GM19351 (cell line): ENCODE results near the gene UTP25.
A peak's percentile ranks its signal among the peaks of the same experiment; 100 is the strongest.

Experiments used
- ATAC-seq: cut with Tn5 transposase; IDR thresholded peaks from one replicate; pipeline ENCODE4 v1.9.1; 2021; ENCODE audit warnings: mild to moderate bottlenecking, moderate library complexity; ENCODE audit not compliant: unreplicated experiment

UTP25 gene

DNA sequence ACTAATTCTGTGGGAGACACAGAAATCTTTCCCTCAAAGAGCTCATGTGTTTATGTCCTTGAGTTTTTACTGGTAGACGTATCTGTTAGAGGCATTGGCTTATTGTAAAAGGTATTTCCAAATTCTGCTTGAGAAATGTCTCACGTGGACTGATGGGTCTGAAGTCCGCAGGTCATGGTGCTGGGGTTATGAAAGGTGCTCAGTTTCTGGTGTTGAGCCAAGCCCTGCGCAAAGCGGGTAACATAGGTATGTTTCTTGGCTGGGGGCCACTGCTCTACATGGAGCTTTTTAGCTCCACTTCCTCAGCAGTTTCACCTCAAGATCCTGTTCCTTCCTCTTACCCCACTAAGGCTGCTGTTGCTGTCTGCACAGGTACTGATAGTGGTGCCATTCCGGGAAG is 10.8 kb downstream of the UTP25 start:
- no peak for ATAC-seq

DNA sequence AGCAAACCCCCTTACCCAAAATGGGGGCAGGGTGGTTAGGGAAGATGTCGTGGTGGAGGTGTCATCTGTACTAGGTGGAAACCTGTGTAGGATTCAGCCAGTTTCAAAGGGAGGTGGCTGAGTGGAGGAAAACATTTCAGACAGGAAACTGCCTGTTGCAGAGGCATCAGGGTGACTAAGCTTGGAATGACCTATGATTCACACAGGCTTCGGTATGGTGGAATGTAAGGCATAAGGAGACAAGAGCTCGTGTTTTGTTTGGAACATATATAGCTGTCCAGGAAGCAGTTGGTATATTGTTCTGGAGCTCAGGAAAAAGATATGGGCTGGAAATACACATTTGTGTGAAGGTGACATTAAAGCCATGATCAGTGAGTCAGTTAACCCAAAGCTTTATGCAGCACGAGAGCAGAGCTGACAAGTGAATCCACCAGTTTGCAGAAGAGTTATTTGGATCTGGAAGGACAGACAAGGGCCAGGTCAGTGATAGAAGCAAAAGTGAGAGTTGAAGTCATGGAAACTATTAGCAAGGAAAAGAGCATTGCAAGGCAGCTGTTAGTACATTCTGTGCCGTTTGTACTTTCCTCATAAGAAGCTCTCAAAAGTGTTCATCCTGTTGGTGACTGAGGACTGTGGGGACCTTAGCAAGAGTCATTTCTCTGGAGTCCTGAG is 12.2 kb downstream of the UTP25 start:
- no peak for ATAC-seq

DNA sequence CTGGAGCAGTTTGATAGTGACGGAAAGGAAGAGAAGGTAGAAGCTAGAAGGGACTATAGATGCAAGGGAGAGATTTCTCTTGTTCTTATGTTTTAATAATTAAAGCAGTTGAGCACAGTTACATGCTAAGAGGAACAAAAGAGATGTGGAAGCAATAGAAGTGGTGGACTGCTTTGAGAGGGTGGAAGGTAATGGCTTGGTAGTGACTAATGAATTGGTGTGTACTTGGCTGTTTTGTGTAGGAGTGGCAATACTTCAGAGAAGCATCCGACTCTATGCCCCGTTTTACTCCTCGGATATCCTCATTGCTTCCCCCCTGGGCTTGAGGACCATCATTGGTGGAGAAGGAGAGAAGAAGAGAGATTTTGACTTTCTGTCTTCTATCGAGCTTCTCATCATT is 12.8 kb downstream of the UTP25 start:
- no peak for ATAC-seq

DNA sequence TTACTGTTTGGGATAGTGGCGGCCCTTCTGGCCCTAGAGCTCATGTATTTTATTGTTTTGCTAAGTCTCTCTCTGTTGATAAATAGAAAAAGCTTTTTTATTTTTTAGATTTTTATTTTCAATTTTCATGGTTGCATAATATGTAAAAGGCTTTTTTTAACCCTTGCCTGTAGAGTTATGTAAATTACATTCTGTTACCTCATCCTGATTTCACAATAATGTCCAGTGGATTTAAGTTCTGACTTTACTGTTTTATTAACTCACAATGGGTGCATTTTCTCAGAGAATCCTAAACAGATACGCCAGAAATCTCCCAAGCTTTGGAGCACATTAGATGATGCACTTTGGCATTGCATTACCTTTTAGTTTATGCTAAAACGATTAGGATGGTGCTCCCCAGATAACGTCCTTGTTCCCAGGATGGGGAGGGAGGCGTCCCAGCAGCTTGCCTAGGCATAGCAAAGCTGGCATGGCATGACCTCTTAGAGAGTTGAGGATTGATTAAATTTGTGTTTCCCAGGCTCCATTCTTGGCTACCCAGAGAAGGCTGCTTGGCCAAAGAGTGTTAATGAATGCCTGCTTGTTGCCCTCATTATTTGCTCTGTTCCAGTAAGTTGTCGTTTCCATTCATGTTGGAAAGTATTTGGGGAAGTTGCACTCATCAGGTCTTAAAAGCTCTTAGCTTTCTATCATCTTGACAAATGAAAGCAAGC is 17.1 kb downstream of the UTP25 start:
- ATAC-seq = no peak

DNA sequence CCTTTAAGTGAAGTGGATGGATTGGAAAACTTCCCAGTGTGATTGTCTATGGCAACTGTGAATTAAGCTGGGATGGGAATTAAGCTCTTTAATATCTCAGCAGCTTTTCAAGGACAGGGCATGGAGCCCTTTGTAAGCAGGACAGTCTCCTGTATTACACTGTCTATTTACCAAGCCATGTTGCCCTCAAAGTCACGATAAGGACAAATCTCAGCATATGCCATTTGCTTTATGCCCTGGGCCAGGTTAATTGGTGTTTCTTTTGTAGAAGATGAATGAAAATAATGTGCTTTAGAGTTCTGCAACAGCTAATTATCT is 17.6 kb downstream of the UTP25 start:
- ATAC-seq = no peak

DNA sequence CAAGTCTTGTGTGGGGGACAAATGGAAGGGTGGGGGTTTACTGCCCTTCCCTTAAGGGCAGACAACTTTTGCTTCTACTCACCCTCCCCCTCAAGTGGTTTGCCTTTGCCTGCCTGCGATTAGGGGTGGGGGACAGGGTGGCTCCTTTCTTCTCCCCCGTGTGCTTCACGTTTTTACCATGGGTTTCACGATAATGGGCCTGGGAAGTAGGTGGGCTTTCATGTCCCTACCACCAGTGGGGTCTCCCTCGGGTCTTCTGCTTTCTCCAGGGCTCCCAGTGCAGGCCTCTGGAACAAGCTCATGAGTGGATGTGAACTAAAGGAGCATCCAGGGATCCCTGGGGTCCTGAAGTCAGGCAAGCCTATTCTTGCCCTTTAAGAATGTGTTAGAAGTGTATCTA is 21.6 kb downstream of the UTP25 start:
- ATAC-seq = no peak

DNA sequence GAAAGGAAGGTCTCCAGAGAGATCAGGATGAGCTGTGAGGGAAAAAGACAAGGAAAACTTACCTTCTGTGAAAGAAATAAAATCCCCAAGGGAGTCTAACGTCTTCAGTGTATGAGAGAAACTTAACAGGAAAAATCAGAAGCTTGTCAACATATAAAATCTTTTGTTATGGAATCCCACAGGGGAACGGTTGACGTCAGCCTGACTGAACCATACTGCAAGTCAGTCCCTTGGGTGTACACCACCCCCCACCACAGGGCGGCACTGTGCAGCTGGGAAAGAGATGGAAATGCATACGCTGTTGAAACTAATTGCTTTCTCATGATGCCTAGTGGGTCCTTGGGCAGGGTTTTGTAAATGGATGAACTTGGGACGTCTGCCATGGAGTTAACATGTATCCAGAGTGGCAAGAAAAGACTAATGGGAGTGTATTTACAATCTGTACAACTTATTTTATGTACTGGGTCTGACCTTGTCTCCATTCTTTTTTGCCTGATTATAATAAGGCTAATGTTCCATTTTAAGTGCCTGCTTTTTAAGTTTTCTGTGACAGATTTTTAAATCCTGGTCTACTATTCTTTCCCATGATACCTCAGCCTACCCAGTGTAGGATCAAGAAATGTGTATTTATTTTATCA is 22.7 kb downstream of the UTP25 start:
- peak; percentile 97 for ATAC-seq

DNA sequence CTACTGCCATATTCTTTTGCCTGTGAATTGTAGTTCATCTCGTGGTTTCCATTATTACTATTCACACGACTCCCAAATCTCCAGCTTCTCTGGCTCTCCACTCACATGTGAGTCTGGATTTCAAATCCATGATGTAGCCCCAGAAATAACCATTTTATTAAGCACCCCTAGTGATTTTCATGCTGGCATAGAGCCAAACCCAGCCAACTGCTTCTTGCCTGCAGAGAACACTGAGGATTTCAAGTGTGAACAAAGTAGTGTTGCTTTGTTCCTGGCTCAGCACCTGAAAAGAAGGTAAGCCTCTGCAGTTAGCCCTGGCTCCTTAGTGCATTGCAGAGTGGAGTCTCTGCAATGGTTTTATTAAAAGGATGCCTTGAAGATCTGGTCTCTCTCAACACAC is 25.9 kb downstream of the UTP25 start:
- no peak for ATAC-seq

DNA sequence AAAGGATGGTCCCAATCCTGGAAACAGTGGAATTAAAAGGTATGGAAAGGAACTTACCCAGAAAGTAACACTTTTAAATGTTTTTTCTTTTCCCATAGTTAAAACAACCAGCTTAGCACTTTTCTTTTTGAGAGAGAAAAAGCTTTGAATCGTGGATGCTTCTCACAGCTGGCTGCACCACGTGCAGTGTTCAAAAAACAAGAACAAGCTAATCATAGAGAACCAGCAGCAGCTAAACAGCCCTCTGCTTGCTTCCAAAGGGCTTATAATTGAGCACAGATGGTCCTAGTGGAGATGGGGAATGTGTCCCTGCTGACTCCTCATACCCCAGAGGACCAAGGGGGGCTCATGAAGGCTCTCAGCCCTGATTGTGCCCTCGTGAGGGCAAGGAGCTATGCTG is 26.4 kb downstream of the UTP25 start:
- no peak for ATAC-seq

DNA sequence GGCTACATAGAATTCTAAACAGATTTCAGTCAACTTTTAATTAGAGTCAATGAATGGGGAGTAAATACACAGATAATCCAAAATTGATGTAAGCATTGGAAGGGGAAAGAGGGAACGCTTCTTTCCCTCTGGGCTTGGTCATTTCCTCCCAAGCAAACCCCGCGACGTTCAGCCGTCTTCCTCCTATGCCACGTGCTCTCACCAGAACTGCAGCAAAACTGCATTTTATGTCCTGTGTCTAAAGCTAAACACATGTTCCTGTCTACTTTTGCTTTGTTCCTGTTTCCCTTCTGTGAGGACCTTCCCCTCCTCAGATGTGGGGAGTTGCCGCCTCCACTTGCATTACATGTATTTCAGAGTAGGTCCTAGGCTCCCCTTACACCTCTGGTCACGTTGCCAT is 27.2 kb downstream of the UTP25 start:
- no peak for ATAC-seq

DNA sequence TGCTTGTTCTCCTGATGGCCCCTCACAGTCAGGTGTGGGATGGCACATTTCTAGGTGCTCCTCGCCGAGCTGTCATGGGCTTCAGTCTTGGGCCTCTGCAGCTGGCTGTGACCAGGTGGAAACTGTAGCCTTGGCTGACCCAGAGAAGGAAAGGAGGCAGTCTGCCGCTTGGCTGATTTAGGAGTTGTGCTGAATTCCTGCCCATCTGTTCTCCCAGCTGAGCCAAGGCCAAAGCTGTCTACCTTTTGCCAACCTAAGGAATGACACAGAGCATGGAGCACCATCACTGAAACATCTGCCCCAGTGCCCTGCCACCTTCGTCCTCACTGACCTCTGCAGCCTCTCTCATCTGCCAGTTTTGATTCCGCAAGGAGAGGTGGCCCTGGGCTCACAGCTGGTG is 27.9 kb downstream of the UTP25 start:
- ATAC-seq = no peak

DNA sequence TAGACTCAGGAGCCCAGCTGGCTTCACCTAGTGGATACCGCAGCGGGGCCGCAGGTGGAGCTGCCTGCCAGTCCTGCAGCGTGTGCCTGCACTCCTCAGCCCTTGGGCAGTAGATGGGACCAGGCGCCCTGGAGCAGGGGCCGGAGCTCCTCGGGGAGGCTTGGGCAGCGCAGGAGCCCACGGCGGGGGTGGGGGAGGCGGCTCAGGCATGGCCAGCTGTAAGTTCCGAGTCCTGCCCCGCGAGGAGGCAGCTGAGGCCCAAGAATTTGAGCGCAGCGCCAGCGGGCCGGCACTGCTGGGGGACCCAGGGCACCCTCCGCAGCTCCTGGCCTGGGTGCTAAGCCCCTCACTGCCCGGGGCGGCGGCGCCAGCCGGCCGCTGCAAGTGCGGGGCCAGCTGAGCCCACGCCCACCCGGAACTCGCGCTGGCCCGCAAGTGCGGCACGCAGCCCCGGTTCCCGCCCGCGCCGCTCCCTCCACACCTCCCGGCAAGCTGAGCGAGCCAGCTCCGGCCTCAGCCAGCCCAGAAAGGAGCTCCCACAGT is 30.9 kb downstream of the UTP25 start:
- ATAC-seq = no peak

DNA sequence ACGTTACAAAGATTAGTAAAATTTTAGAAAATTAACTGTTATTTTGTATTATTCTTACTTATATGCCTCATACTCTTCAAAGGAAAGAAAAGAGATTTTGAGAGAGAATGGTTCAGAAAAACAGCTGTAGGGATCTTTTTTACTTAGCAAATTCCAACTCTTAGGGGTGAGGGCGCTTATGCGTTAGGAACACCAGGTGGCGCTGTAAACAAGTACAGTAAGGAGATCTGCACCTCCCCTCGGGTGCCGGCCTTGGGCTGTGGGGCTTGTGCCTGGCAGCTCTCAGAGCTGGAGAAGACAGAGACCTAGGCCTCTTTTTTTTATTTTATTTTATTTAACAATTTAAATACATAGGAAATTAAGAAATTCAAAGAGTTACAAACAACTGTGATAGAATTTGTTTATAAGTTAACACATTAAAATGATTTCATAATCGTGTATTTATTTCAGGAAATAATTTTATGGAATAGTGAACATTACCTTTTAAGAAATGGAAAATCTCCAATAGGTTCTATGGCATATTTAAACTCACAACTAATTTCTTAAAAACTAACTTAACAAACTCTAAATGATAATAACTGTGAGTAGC is 32.6 kb downstream of the UTP25 start:
- peak; percentile 96 for ATAC-seq

DNA sequence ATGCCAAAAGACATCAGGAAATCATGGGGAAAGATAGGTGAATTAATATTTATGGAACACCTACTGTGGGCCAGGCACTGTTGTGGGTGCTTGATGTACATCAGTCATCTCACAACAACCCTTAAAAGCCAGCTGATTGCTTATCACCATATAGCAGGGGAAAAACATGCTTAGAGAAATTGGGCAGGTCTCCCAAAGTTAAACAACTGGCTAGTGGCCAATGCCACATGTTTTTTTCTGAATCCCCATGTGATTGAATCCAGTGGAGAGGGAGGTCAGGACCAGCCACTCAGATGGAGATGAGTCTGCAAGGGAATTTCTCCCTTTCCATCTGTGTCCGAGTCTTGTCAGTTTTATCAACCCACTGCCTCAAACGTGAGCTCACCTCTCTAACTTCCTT is 33.5 kb downstream of the UTP25 start:
- ATAC-seq = no peak

DNA sequence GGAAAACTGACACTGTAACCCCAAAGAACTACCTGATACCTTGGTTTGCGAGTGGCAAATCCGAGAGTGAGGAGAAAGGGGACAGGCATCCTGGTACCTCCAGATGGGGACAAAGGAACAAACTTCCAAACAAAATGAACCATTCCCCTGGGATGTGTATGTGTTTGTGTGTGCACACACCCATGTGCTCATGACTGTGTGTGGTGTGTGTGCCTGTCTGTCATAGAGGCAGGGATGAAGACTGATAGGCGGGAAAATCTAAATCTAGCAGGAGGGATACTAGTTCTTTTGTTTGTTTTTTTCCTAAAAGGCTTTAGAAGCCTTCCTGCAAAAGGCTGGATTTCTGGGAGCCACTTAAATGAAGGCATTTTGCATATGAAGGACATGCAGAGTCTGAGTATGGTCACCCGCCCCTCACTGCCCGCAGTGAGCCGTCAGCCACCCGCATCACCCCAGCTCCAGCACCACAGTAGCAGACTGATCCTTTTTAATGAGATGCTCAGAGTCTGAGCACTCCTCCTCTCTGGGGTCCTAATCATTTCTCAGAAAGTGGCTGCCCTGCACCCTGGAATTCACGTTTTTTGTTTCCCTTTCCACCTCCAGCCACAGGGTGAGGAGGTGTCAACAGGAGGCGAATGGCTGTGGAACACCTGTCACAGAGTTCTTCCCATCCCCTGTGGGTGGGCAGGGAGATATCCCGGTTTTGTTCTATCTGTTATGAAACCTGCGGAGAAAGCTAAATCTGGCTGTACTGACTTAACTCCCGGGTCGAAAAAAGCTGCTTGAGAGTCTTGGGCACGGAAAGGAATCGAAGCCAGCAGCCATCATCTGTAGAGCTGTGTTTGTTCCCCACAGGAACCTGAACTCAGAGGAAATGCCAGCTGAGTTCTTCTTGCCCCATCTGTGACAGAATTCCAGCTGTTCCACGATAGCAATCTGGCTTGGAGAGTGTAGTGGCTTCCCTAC is 34.9 kb downstream of the UTP25 start:
- no peak for ATAC-seq

DNA sequence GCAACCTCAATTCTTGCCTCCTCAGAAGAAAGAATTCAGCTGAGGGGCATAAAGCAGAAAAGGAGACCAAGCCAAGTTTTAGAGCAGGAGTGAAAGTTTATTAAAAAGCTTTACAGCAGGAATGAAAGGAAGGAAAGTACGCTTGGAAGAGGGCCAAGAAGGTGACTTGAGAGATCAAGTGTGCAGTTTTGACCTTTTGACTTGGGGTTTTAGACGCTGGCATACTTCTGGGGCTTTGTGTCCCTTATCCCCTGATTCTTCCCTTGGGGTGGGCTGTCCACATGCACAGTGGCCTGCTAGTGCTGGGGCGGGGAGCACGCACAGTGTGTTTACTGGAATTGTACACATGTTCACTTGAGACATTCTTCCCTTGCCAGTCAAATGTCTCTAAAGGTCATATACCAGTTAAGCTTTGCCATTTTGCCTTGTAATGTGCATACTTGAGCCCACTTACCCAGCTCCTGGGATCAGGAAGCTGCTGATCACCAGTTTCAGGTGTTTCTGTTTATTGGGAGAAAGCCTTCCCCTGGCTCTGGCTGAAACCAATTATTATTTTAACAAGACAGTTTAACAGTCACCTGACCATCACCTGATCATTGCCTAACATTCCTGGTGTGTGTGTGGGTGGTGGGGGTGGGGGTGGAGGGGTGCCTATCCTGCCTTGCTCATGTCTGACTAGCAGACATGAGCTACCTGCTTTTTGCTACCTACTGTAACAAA is 36.2 kb downstream of the UTP25 start:
- ATAC-seq = no peak

DNA sequence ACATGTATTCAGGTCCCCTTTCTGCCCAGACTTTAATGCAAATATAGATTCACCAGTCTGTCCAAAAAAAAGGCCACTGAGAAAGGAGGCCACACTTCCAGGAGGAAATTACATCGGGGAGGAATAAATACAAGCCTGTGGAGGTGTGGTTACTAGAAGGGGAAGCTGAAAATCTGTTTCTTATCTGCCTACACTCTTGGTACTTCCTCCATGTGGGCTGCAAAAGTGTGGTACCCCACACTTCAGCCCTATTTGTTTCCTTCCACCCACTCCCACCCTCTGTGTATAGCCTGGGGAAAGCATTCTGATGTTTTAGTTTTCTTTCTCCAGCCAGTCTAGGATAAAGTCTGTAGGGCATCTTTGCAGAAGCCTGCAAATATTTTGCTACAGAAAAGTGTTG is 38.4 kb downstream of the UTP25 start:
- ATAC-seq = no peak

DNA sequence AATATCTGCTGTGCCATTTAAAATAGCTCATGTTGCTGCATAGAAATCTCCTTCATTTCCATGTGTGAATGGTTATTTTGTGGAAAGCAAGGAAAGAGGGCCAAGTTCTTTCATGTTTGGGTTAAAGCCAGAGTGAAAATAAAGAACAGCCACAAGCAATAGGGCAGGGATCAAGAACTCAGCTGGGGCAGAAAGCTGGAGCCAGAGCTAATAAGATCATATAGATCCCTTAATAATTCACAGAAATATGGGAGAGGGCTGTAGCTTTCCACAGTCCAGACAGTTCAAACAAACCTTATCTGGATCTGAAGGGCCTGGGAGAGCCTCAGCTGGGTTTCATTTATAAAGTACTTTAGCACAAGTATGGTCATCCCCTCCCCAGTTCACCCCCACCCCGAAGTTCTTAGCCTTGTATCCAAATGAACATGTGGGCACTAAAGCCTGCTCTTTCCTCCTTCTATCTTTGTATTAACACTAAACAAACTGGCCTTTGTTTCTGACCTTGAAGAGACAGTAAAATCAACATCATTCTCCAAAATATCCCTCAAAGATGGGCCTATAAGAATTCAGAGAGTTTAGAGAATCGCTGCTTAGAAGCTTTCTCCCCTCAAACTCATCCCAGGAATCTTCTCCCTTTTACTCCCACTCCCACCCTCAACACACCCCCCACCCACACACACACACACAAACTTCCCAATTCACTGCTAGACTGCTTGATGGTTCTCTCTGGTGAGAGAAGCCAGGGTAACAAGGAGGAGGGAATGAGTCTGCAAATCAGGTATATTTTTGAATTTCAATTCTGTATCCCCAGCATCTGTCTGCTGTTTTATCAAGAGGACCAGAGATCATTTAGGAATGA is 41.7 kb downstream of the UTP25 start:
- ATAC-seq = no peak

DNA sequence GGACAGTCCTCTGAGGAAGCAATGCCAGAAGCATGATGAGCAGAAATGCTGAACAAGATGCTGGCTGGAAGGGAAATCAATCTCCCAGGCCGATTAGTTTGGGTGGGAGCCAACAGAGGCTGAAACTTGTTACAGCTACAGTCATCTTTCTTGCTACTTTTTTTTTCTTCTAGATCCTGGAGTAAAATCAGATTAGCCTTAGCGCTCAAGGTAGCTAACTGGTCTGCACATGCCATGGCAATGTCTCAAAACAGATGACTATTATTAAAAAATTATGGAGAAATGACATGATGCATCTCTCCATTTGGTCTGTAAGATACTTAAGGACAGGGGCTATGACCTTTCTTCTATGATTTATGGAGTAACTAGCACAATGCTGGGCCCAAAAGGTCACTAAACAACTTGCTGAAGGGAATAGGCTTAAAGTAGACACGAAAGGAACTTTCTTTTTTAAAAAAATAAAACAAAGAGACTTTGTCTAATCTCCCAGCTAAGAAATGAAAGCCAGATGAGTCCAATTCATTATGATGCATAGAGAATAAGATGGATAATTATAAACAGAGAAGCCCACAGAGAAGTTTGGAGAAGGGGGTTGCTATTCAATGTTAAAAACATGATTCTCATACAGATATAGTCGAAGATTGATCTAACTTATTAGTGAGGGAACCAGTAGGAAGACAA is 42.5 kb downstream of the UTP25 start:
- no peak for ATAC-seq
